Keratinocyte (primary cell): ENCODE results near the gene VCL. TPM values are rescaled to one million over a fixed set of nuclear protein-coding genes. Genes with fewer than 3 reads are reported as not detected.
A peak's percentile ranks its signal among the peaks of the same experiment; 100 is the strongest.

Source experiments
- DNase-seq: peaks from one replicate; pipeline ENCODE4 v3.0.0-alpha.2; 2011; ENCODE audit warnings: low read depth, missing footprints, low spot score
- FAIRE-seq: peaks from 2 replicates; lab custom pipeline; 2011; peaks lifted over from hg19 to GRCh38; lab: Jason Lieb, UNC
- H2AFZ ChIP-seq: 2 replicates; pipeline ENCODE4 v1.6.0; 2012; ENCODE audit warnings: low read length, control low read depth, inconsistent platforms; ENCODE audit not compliant: control insufficient read depth
- H3K27ac ChIP-seq: 2 replicates; pipeline ENCODE4 v1.5.1; 2011; ENCODE audit warnings: low read length; ENCODE audit not compliant: control insufficient read depth, insufficient read depth
- H3K27me3 ChIP-seq: 3 replicates; pipeline ENCODE4 v1.6.0; 2011; ENCODE audit warnings: low read length; ENCODE audit not compliant: control insufficient read depth, insufficient read depth; ENCODE audit errors: extremely low read depth
- H3K36me3 ChIP-seq, 2 experiments: 2 replicates in 1 of 2; 3 replicates in 1 of 2; pipeline ENCODE4 v1.5.1; 2011; ENCODE audit warnings: low read length in 2 of 2, mild to moderate bottlenecking in 1 of 2; ENCODE audit not compliant: control insufficient read depth in 2 of 2, insufficient read depth in 2 of 2; ENCODE audit errors: extremely low read depth in 1 of 2
- H3K4me1 ChIP-seq: 3 replicates; pipeline ENCODE4 v1.5.1; 2011; ENCODE audit warnings: low read length; ENCODE audit not compliant: control insufficient read depth, insufficient read depth; ENCODE audit errors: extremely low read depth
- H3K4me2 ChIP-seq: 3 replicates; pipeline ENCODE4 v1.6.0; 2011; ENCODE audit warnings: low read depth, low read length; ENCODE audit not compliant: control insufficient read depth, insufficient read depth; ENCODE audit errors: extremely low read depth
- H3K4me3 ChIP-seq, 3 experiments: fragments of 200-600 bp in 1 of 3; sonication (generic) in 1 of 3; 2 replicates in 2 of 3; 3 replicates in 1 of 3; pipeline ENCODE4 v1.5.1; 2011 to 2016; ENCODE audit warnings: low read length in 3 of 3, mild to moderate bottlenecking in 3 of 3, control low read depth in 2 of 3, inconsistent platforms in 1 of 3, low read depth in 1 of 3, mixed read lengths in 1 of 3, mixed run types in 1 of 3, moderate library complexity in 1 of 3; ENCODE audit not compliant: control insufficient read depth in 2 of 3, insufficient read depth in 2 of 3; ENCODE audit errors: extremely low read depth in 1 of 3
- H3K79me2 ChIP-seq: 2 replicates; pipeline ENCODE4 v1.6.0; 2012; ENCODE audit warnings: low read length; ENCODE audit not compliant: control insufficient read depth, insufficient read depth
- H3K9ac ChIP-seq: 3 replicates; pipeline ENCODE4 v1.6.0; 2011; ENCODE audit warnings: low read length; ENCODE audit not compliant: control insufficient read depth, insufficient read depth; ENCODE audit errors: extremely low read depth
- H3K9me1 ChIP-seq: 3 replicates; pipeline ENCODE4 v1.6.0; 2011; ENCODE audit warnings: low read length; ENCODE audit not compliant: control insufficient read depth, insufficient read depth; ENCODE audit errors: extremely low read depth
- H3K9me3 ChIP-seq: 2 replicates; pipeline ENCODE4 v1.5.1; 2012; ENCODE audit warnings: low read depth, low read length; ENCODE audit not compliant: control insufficient read depth
- H4K20me1 ChIP-seq: 3 replicates; pipeline ENCODE4 v1.6.0; 2011; ENCODE audit warnings: low read length; ENCODE audit not compliant: control insufficient read depth, insufficient read depth; ENCODE audit errors: extremely low read depth
- EZH2 ChIP-seq: IDR thresholded peaks from one replicate; pipeline ENCODE4 v1.6.1; 2012; ENCODE audit warnings: inconsistent platforms, mild to moderate bottlenecking, low read length, moderate library complexity
- dilution Hi-C: fragments of 300-500 bp; cut with MboI; formaldehyde crosslinking; loops from one replicate; pipeline ENCODE4 v1.7.0; 2020; ENCODE audit warnings: low sequenced_read_pairs; ENCODE audit not compliant: extremely low pct_ligation_motif_present
- polyA plus RNA-seq, 5 experiments: library from polyadenylated mRNA; depleted of rRNA in 3 of 5; stranded (reverse) in 3 of 5; stranded (forward) in 1 of 5; unstranded in 1 of 5; fragments of >200 nt; gene quantifications; 1 replicate in 1 of 5; 2 replicates in 3 of 5; 3 replicates in 1 of 5; pipeline versions ENCODE4 v1.2.1 to v1.2.3, GENCODE V29; 2011 to 2012; ENCODE audit warnings: missing spikeins in 2 of 5, low read depth in 1 of 5, low replicate concordance in 1 of 5
- TF ChIP-seq, protein P1 (sequence below), 3 experiments: IDR thresholded peaks in 1 of 3; conservative IDR thresholded peaks in 1 of 3; optimal IDR thresholded peaks in 1 of 3; 2 replicates in 2 of 3; 3 replicates in 1 of 3; pipeline versions ENCODE3 to v1.5.1; 2011; ENCODE audit warnings: low read length in 3 of 3, mild to moderate bottlenecking in 3 of 3, moderate library complexity in 2 of 3, control low read depth in 1 of 3, inconsistent platforms in 1 of 3; ENCODE audit not compliant: insufficient read depth in 2 of 3; ENCODE audit errors: extremely low read depth in 1 of 3

VCL gene
- polyA plus RNA-seq, 1 donor (not counting 4 experiments of a cell fraction or from before 2014, with no cell fraction given), result 102 TPM

DNA sequence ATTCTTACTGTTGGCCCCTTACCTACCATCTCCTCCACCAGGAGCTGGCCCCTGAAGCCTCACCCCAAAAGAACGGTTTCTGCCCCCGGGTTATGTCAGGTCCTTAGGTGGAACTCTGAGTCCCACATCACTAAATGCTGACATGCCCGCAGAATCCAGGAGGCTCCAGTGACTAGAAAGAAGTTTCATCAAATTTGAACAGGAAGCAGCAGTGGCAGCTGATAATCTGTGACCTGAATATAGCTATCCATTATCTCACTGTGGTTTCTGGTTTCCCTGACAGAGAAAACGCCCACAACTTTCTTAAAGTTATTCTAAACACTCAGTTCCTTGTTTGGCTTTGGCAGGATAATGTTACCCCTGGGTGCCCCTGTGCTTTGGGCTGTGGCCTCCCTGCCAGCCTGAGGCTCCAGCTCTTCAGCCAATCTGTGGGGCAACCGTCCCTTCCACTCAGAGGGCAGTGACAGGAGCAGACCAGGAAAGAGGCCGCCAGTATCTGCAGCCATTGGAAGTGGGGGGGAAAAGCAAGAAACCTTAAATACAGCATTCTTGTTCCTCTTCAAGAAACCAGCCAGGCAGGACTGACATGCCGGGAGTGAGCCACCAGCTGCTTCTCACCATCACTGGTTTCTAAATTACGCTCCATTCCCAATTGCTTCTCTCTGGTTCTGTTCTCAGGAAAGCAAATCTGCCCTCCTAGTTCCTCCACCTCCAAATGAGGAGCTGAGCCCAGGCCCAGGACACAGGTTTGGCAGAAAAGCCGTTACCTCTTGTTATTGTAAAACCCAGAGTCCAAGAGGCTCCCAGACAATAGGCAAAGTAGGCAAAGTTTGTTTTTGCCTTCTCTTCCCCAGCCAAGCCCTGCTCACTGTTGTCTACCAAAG lies 41.2 kb upstream of the VCL start:
- Histone ChIP-seq H3K9me1 (peaks cover 2% of the 10 kb centered on the region), H3K9me3 (no peaks in the 10 kb centered on the region), H3K27me3 (no peaks in the 10 kb centered on the region), H3K79me2 (no peaks in the 10 kb centered on the region), H4K20me1 (no peaks in the 10 kb centered on the region), H3K4me1 (peaks cover 7% of the 10 kb centered on the region), H3K9ac (no peak overlapping the region), H3K36me3 (no peaks in the 10 kb centered on the region), H3K4me3 (no peak overlapping the region), H3K4me2 (no peak overlapping the region), H3K27ac (no peak overlapping the region), H2AFZ (peak overlapping the region; percentile 68)
- DNase-seq, result no peak
- TF ChIP-seq, protein P1, sequence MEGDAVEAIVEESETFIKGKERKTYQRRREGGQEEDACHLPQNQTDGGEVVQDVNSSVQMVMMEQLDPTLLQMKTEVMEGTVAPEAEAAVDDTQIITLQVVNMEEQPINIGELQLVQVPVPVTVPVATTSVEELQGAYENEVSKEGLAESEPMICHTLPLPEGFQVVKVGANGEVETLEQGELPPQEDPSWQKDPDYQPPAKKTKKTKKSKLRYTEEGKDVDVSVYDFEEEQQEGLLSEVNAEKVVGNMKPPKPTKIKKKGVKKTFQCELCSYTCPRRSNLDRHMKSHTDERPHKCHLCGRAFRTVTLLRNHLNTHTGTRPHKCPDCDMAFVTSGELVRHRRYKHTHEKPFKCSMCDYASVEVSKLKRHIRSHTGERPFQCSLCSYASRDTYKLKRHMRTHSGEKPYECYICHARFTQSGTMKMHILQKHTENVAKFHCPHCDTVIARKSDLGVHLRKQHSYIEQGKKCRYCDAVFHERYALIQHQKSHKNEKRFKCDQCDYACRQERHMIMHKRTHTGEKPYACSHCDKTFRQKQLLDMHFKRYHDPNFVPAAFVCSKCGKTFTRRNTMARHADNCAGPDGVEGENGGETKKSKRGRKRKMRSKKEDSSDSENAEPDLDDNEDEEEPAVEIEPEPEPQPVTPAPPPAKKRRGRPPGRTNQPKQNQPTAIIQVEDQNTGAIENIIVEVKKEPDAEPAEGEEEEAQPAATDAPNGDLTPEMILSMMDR (optimal IDR thresholded peaks at IDR 0.05 in 1 of 3, IDR thresholded peaks at IDR 0.05 in 1 of 3, conservative IDR thresholded peaks at IDR 0.05 in 1 of 3; ENCODE audit: extremely low read depth in 1 of 3, insufficient read depth in 2 of 3, low read length in 3 of 3), result no peak
- TF ChIP-seq EZH2, result no peak
- dilution Hi-C loops, result no loop called here
- no peak for FAIRE-seq

DNA sequence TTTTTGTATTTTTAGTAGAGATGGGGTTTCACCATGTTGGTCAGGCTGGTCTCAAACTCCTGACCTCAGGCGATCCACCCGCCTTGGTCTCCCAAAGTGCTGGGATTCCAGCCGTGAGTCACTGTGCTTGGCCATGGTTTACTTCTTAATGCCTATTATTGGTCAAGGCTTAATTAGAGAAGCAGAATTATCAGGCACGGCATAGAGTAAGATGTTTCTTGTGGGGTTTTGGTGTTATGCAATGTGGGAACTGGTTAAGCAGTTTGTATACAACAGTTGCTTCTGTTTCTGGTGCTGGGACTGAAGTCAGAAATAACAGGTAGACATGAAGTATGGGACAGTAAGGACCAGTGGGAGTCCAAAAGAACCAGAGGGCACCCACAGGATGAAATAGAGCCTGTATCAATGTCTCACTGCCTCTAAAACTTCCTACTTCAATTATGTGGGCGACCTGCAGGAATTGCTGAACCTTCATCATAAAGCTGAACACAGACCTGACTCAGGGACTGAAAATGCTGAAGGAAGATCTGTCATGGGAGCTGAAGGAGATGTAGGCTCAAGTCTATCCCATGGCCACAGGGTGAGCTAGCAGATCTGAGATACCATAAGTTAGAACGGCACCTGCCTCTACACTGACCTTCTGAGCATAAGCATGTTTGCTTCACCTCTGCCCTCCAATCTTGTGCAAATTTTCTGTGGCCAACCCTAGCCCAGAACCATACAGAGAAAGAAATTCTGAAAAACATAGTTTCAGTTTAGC lies 38.3 kb upstream of the VCL start:
- no peak for FAIRE-seq

More for the DNA sequence above, 38.3 kb upstream of the VCL start:
- H3K79me2 ChIP-seq, result no peaks in the 10 kb centered on the region
- no peak overlapping the region for H2AFZ ChIP-seq
- no peak overlapping the region for H3K4me2 ChIP-seq
- H3K9me1 ChIP-seq, result peaks cover 2% of the 10 kb centered on the region
- no peaks in the 10 kb centered on the region for H4K20me1 ChIP-seq
- no peak overlapping the region for H3K9ac ChIP-seq
- H3K27ac ChIP-seq, result no peak overlapping the region
- no peaks in the 10 kb centered on the region for H3K9me3 ChIP-seq
- peaks cover 8% of the 10 kb centered on the region for H3K4me1 ChIP-seq
- no peak for DNase-seq
- dilution Hi-C loops, result no loop called here
- TF ChIP-seq, protein P1 (optimal IDR thresholded peaks at IDR 0.05 in 1 of 3, IDR thresholded peaks at IDR 0.05 in 1 of 3, conservative IDR thresholded peaks at IDR 0.05 in 1 of 3; ENCODE audit: extremely low read depth in 1 of 3, insufficient read depth in 2 of 3, low read length in 3 of 3), result no peak
- no peak for TF ChIP-seq EZH2
- H3K36me3 ChIP-seq, result no peaks in the 10 kb centered on the region
- H3K27me3 ChIP-seq, result no peaks in the 10 kb centered on the region
- H3K4me3 ChIP-seq, result no peak overlapping the region
